HL-60 (cell line): ENCODE data around the gene ENOSF1.

ENCODE experiments used
- DNase-seq, 2 experiments: peaks; one replicate each; pipeline ENCODE4 v3.0.0-alpha.2; 2010 to 2020; ENCODE audit warnings: low read depth in 1 of 2, low spot score in 1 of 2
- H3K27ac ChIP-seq: fragments of 250-450 bp; sonication (Bioruptor Pico); replicated peaks from 2 replicates; pipeline ENCODE4 v1.5.1; 2020; ENCODE audit warnings: mild to moderate bottlenecking, moderate library complexity
- H3K27me3 ChIP-seq: fragments of 250-450 bp; sonication (Bioruptor Pico); 2 replicates; pipeline ENCODE4 v1.5.1; 2021; ENCODE audit warnings: mild to moderate bottlenecking, moderate library complexity; ENCODE audit not compliant: insufficient read depth, poor library complexity, severe bottlenecking
- H3K4me3 ChIP-seq: replicated peaks from 2 replicates; pipeline ENCODE4 v1.5.1; 2011; ENCODE audit warnings: mild to moderate bottlenecking, control low read depth, low read length; ENCODE audit not compliant: insufficient read depth
- GABPA ChIP-seq: IDR thresholded peaks from 2 replicates; pipeline ENCODE4 v1.6.1; 2012; ENCODE audit warnings: low read depth
- POLR2AphosphoS5 ChIP-seq: IDR thresholded peaks from 2 replicates; pipeline ENCODE4 v1.6.1; 2012; ENCODE audit warnings: low read depth
- SPI1 ChIP-seq: IDR thresholded peaks from 2 replicates; pipeline ENCODE4 v1.6.1; 2012; ENCODE audit warnings: low read depth, mild to moderate bottlenecking, borderline replicate concordance
- TF ChIP-seq, protein P1 (sequence below): IDR thresholded peaks from 2 replicates; pipeline ENCODE4 v1.6.1; 2012; ENCODE audit warnings: low read depth; ENCODE audit not compliant: insufficient replicate concordance
- TF ChIP-seq, protein P2 (sequence below): IDR thresholded peaks from one replicate; pipeline ENCODE4 v1.5.1; 2011; ENCODE audit warnings: low read length, control low read depth, inconsistent platforms; ENCODE audit not compliant: insufficient read depth

The ENOSF1 gene

DNA sequence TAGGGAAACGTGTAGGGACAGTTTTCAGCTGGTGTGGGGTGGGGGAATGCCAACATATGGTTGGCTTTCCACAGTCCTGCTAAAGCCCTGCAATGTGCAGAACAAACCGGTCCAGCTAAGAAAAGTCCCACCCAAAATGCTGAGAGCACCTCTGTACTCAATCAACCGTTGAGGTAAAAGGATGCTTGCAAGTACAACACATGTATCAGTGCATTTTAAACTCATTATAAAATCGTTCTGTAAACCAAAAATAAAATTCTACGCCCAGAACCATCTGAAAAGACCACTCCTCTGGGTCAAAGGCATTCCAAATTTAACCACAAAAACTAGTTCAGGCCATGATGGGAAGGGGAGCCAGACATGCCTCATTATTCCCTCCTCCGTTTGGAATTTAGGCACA lies 57.0 kb downstream of the ENOSF1 start:
- no peak overlapping the region for H3K4me3 ChIP-seq
- TF ChIP-seq GABPA (no peak), POLR2AphosphoS5 (no peak), SPI1 (no peak)
- TF ChIP-seq, protein P1, sequence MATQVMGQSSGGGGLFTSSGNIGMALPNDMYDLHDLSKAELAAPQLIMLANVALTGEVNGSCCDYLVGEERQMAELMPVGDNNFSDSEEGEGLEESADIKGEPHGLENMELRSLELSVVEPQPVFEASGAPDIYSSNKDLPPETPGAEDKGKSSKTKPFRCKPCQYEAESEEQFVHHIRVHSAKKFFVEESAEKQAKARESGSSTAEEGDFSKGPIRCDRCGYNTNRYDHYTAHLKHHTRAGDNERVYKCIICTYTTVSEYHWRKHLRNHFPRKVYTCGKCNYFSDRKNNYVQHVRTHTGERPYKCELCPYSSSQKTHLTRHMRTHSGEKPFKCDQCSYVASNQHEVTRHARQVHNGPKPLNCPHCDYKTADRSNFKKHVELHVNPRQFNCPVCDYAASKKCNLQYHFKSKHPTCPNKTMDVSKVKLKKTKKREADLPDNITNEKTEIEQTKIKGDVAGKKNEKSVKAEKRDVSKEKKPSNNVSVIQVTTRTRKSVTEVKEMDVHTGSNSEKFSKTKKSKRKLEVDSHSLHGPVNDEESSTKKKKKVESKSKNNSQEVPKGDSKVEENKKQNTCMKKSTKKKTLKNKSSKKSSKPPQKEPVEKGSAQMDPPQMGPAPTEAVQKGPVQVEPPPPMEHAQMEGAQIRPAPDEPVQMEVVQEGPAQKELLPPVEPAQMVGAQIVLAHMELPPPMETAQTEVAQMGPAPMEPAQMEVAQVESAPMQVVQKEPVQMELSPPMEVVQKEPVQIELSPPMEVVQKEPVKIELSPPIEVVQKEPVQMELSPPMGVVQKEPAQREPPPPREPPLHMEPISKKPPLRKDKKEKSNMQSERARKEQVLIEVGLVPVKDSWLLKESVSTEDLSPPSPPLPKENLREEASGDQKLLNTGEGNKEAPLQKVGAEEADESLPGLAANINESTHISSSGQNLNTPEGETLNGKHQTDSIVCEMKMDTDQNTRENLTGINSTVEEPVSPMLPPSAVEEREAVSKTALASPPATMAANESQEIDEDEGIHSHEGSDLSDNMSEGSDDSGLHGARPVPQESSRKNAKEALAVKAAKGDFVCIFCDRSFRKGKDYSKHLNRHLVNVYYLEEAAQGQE, result no peak
- TF ChIP-seq, protein P2, sequence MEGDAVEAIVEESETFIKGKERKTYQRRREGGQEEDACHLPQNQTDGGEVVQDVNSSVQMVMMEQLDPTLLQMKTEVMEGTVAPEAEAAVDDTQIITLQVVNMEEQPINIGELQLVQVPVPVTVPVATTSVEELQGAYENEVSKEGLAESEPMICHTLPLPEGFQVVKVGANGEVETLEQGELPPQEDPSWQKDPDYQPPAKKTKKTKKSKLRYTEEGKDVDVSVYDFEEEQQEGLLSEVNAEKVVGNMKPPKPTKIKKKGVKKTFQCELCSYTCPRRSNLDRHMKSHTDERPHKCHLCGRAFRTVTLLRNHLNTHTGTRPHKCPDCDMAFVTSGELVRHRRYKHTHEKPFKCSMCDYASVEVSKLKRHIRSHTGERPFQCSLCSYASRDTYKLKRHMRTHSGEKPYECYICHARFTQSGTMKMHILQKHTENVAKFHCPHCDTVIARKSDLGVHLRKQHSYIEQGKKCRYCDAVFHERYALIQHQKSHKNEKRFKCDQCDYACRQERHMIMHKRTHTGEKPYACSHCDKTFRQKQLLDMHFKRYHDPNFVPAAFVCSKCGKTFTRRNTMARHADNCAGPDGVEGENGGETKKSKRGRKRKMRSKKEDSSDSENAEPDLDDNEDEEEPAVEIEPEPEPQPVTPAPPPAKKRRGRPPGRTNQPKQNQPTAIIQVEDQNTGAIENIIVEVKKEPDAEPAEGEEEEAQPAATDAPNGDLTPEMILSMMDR, result no peak
- H3K27ac ChIP-seq, result no peak overlapping the region
- no peaks in the 10 kb centered on the region for H3K27me3 ChIP-seq
- DNase-seq, result no peak

- Histone ChIP-seq H3K27ac (no peak overlapping the region), H3K27me3 (no peaks in the 10 kb centered on the region), H3K4me3 (no peak overlapping the region)
- TF ChIP-seq, protein P1, result no peak
- TF ChIP-seq POLR2AphosphoS5, result no peak
- TF ChIP-seq SPI1, result no peak
- TF ChIP-seq, protein P2, result no peak
- no peak for TF ChIP-seq GABPA
- no peak for DNase-seq
These were observed 57.8 kb downstream of the ENOSF1 start for GRCh38 chr18:654601-655000.

DNA sequence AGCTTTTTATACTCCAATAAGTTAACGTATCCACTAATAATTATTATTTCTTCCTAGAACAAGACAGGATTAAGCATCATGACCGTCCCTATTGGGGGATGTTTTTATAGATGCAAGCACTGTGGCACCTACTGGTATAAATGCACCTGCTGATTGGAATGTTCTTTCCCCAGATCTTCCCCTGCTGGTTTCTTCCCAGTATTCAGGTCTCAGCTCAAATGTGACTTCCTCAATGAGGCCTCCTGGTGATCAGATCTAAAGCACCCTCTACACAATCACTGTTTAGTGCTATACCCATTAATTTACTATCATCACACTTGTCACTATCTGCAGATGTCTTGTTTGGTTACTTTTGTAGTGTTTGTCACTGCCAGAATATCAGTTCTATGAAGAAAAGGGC lies 58.9 kb downstream of the ENOSF1 start:
- peak in 1 of 2 experiments; percentile 40 for DNase-seq
- H3K27me3 ChIP-seq, result no peaks in the 10 kb centered on the region
- TF ChIP-seq, protein P1, result no peak
- peak; percentile 76 for TF ChIP-seq SPI1
- no peak overlapping the region for H3K27ac ChIP-seq
- no peak overlapping the region for H3K4me3 ChIP-seq

DNA sequence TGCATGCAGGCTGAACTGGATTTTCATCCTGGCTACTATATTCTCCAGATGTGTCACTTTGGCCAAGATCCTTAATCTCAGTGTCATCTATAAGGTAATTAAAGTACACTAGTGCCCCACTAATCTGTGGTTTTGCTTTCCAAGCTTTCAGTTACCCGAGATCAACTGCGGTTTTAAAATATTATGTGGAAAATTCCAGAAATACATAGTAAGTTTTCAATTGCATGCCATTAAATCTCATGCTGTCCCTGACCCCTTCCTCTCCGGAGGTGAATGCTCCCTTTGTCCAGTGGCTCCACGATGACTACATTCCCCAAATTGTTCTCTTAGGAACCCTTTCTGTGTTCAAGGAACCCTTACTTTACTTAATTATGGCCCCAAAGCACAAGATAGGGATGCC lies 60.3 kb downstream of the ENOSF1 start:
- Histone ChIP-seq H3K4me3 (no peak overlapping the region), H3K27ac (peak overlapping the region; percentile 18), H3K27me3 (no peaks in the 10 kb centered on the region)
- TF ChIP-seq SPI1 (no peak), GABPA (no peak), POLR2AphosphoS5 (no peak)
- TF ChIP-seq, protein P2, result no peak
- TF ChIP-seq, protein P1, result no peak
- no peak for DNase-seq
